SK-N-MC (cell line): ENCODE results near the gene POLR1A.
A peak's percentile ranks its signal among the peaks of the same experiment; 100 is the strongest.
"Not testable (repeated sequence)": the region's sequence is repeated elsewhere in the genome, so short reads cannot be mapped to it uniquely, and the experiment has no call there.

Experiments used
- DNase-seq: peaks from one replicate; pipeline ENCODE4 v3.0.0-alpha.2; 2011; ENCODE audit warnings: low read depth, low spot score
- H3K27ac ChIP-seq: fragments of 200-600 bp; sonication (generic); 2 replicates; pipeline ENCODE4 v1.5.1; 2016; ENCODE audit warnings: mixed run types
- H3K36me3 ChIP-seq: fragments of 200-600 bp; sonication (generic); 2 replicates; pipeline ENCODE4 v1.6.1; 2017; ENCODE audit warnings: antibody characterized with exemption, low read length, mixed read lengths; ENCODE audit not compliant: insufficient read depth
- H3K4me3 ChIP-seq: fragments of 200-600 bp; sonication (generic); 2 replicates; pipeline ENCODE4 v1.5.1; 2016
- H3K9ac ChIP-seq: fragments of 200-600 bp; sonication (generic); 2 replicates; pipeline ENCODE4 v1.8.0; 2017; ENCODE audit warnings: mixed run types, mixed read lengths; ENCODE audit not compliant: insufficient read length
- H3K9me3 ChIP-seq: fragments of 200-600 bp; sonication (generic); 2 replicates; pipeline ENCODE4 v1.6.1; 2017; ENCODE audit warnings: low read depth, mild to moderate bottlenecking, antibody characterized with exemption, low read length, moderate library complexity, mixed read lengths
- EZH2 ChIP-seq: fragments of 200-600 bp; sonication (generic); IDR thresholded peaks from one replicate; pipeline ENCODE4 v1.6.1; 2017; ENCODE audit warnings: antibody characterized with exemption
- FOXP2 ChIP-seq: optimal IDR thresholded peaks from 2 replicates; pipeline ENCODE3; 2011; ENCODE audit warnings: mild to moderate bottlenecking, moderate library complexity; ENCODE audit not compliant: insufficient read depth; ENCODE audit errors: extremely low read length, control extremely low read depth
- POLR2AphosphoS5 ChIP-seq: IDR thresholded peaks from 2 replicates; pipeline ENCODE4 v1.6.1; 2012; ENCODE audit warnings: mild to moderate bottlenecking, low read depth, low read length, borderline replicate concordance

Gene POLR1A

DNA sequence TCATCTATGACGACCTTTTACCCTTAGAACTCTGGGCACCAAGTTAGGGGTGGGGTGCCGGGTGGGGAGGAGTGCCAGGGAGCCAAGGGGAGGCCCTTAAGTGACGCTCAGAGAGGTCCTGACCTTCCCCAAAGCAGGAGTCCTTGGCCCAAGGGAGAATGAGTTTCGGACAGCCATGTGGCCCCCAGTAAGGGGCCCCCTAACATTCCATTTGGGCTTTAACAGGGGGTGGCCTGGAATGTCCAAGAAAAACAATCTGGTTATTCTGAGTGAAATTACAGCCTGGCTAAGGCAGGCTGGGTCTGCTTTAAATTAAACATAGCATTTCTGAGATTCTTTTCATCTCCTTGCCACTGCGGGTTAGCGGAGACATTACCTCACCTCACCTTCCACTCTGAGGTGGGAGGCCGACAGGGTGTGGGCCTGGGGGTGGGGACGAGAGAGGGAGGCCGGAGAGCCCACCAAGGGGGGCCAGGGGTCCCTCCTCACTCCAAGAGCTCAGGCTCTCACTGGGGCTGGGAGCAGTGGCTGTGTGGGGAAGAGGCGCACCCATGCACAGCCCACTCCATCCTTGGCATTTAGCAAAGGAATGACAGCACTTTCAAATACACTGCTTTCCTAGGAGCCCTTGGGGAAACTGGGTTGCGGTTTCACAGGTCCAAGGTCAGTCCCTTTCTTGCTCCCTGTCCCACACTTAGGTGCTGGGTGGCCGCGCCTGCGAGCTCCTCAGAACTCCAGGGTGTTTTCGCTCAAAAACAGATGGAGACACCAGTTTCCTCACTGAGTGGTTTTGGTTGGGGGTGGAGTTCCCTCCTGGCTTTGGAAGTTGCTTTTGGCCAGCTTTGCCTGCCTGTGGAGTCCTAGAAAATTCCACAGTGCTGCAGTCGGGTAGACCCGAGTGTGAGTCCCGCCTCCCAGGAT, 107.4 kb downstream of the POLR1A start:
- no peak for DNase-seq
- H3K4me3 ChIP-seq: peak overlapping the region; percentile 44
- no peaks in the 10 kb centered on the region for H3K9me3 ChIP-seq
- TF ChIP-seq EZH2: no peak
- TF ChIP-seq POLR2AphosphoS5: no peak
- no peak for TF ChIP-seq FOXP2
- H3K36me3 ChIP-seq: no peaks in the 10 kb centered on the region
- H3K27ac ChIP-seq: peak overlapping the region; percentile 99
- peak overlapping the region; percentile 54 for H3K9ac ChIP-seq

DNA sequence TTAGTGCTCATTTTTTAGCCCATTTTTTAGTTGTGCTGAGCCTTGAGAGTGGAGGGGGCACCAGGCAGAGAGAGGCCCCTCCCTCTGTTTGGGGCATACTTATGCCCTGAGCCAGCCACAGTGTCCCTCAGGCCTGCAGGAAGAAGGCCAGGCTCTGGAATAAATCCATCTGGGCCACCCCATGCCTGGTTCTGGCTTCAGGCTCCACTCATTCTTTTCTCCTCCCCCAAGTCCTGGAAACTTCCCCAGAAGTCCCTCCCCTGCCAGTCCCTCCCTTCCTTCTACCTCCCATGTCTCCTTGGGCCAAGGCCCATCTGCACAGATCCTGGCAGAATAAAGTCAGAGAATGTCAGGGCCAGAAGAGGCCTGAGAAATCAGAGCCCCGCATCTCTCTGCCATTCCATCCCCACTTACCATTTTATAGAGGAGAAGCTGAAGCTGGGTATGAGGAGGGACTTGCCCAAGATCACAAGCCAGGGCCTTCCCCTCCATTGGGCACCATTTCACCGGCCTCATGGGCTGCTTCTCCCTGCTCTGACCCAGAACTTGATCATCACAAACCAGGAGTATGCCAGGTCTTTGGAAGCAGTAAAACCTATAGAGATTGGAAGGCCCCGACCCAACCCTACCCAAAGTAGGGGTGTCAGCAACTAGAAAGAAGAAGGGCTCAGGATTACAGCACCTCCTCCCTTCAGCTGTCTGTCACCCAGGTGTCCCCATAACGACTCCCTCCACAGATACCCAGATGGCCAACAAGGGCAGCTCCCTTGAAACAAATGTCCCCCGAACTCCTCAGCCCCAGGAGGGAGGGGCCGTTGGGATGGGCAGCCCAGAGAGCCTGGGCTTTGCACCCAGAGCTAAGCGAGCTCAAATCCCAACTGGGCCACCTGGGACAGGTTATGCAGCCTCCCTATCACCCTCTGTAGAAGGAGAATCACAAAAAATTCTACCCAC, 108.4 kb downstream of the POLR1A start:
- Histone ChIP-seq H3K36me3 (no peaks in the 10 kb centered on the region), H3K4me3 (no peak overlapping the region), H3K9ac (no peak overlapping the region), H3K27ac (peak overlapping the region; percentile 99), H3K9me3 (no peaks in the 10 kb centered on the region)
- TF ChIP-seq EZH2 (no peak), POLR2AphosphoS5 (no peak), FOXP2 (no peak)
- DNase-seq: no peak

DNA sequence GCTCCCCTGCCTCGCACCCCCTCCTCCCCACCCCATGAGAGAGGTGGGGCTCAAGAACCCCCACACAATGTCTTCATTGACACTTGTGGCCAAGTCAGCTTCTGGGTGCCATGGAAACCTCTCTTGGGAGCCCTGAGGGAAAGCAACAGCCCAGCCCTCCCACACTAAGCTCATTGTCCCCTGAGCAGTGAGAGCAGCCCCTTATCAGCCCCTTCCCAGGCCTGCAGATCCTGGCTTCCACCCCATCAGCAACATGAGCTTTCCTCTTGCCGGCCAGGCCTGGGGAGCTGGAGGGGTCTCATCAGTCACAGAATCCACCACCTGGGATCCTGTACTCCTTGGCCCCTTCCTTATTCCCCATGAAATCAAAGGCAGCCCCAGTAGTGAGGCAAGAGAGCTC, 109.1 kb downstream of the POLR1A start:
- no peaks in the 10 kb centered on the region for H3K9me3 ChIP-seq
- no peak overlapping the region for H3K4me3 ChIP-seq
- H3K36me3 ChIP-seq: no peaks in the 10 kb centered on the region
- no peak overlapping the region for H3K9ac ChIP-seq
- TF ChIP-seq FOXP2 (no peak), EZH2 (no peak), POLR2AphosphoS5 (no peak)
- DNase-seq: no peak
- H3K27ac ChIP-seq: peak overlapping the region; percentile 99

DNA sequence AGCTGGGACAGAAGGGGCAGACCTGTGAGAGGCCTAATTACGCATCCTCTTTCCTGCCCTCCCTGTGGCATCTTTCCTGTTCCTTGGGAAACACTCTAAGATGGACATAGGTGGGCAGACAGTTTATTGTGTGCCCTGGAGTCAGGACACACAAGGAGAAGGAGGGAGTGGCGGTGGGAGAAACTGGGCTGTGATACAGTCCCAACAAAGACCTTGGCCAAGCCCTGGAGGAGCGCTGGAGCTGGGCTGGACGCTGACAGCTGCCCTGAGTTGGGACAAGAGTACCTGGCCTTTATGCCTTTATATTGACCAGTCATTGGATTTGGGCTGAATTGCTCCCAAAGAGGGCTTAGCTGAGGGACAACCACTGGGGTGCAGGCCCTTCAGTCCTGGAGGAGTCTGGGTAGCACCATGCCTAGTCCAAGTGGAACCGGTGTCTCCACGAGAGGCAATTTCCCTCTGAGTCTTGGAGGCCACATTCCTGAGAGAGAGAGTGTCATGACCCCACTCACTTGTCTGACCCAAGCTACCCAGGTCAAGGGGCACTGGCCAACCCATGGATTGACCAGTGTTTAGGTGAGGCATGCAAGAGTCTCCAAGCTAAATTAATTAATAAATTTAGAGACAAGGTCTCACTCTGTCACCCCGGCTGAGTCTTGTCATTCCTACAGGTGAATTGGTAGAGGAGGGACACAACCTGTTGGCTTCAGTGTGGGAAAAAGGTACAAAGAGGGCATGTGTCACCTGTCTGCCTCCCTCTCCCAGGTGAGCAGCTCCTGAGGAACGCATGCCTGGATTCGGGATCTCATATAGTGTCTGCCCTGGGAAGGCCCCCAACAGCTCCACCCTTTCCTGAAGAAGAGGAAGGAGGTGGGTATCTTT, 109.8 kb downstream of the POLR1A start:
- no peak overlapping the region for H3K9ac ChIP-seq
- no peaks in the 10 kb centered on the region for H3K36me3 ChIP-seq
- TF ChIP-seq EZH2 (no peak), FOXP2 (no peak), POLR2AphosphoS5 (no peak)
- DNase-seq: no peak
- no peak overlapping the region for H3K27ac ChIP-seq
- H3K9me3 ChIP-seq: no peaks in the 10 kb centered on the region
- no peak overlapping the region for H3K4me3 ChIP-seq

DNA sequence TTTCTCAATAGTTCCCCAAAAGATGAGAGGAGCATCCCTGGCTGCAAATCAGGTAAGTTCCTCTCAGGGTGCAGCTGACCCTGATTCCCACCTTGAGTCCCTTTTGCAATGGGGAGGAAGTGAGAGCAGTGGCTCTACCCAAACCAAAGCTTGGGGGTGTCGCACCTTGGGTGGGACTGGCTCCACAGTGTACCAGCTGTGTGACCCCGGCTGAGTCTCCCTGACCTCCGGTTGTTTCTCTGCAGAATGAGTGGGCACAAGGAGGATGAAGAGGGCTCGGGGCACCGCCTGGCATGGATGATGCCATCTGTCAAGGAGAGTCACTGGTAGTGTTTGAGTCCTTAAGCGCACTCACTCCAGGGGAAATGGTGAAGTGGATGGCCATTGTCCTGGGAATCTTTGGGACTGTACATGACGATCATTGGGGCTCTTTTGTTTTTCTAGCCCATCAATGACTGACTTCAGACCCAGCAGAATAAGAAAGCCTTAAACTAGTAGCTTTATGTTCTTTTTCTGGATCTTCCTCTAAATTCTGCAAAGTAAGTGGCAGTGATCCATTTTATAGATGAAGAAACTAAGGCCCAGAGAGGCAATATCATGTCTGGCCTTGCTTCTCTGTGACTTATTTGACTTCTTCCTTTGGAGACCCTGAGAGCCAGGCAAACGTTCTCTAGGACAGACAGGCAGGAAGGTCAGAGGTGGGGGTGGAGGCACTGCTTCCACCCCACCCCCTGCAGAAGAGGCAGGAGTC, 110.6 kb downstream of the POLR1A start:
- Histone ChIP-seq H3K9me3 (no peaks in the 10 kb centered on the region), H3K36me3 (no peaks in the 10 kb centered on the region), H3K27ac (no peak overlapping the region), H3K4me3 (no peak overlapping the region), H3K9ac (no peak overlapping the region)
- DNase-seq: no peak
- TF ChIP-seq FOXP2: no peak
- no peak for TF ChIP-seq EZH2
- TF ChIP-seq POLR2AphosphoS5: no peak

DNA sequence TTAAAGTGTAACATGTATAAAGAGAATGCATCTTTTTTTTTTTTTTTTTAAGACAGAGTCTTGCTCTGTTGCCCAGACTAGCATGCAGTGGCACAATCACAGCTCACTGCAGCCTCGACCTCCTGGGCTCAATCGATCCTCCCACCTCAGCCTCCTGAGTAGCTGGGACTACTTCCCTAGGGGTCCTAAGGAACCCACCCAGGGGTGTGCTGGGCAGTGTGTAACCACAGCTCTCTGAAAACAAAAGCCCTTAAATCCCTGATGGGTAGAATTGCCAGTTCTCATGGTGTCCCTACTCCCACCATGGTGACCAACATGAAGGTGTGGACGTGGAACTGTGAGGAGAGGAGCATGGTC, 111.3 kb downstream of the POLR1A start:
- Histone ChIP-seq H3K4me3 (no peak overlapping the region), H3K27ac (no peak overlapping the region), H3K9ac (no peak overlapping the region), H3K9me3 (no peaks in the 10 kb centered on the region), H3K36me3 (no peaks in the 10 kb centered on the region)
- no peak for TF ChIP-seq FOXP2
- no peak for TF ChIP-seq EZH2
- no peak for TF ChIP-seq POLR2AphosphoS5
- no peak for DNase-seq

DNA sequence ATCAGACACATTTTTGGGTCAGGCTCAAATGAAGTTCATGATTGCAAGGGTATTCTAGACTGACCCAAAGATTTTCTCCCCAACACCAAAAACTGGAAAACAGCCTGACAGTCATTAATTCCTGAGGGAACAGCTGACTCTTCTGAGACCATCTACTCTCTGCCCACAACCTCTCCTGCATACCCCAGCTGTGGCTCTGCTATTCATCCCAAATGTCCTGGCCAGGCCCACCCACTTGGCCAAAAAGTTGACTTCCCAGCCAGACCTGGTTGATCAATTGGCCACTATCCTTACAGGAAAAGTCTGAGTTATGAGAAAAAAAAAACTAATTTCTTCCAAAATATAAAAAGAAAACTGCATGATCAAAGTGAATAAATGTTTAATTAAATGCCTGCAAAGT, 113.1 kb downstream of the POLR1A start:
- H3K36me3 ChIP-seq: no peaks in the 10 kb centered on the region
- DNase-seq: no peak
- TF ChIP-seq POLR2AphosphoS5: no peak
- no peaks in the 10 kb centered on the region for H3K9me3 ChIP-seq
- no peak overlapping the region for H3K4me3 ChIP-seq
- H3K27ac ChIP-seq: no peak overlapping the region
- H3K9ac ChIP-seq: no peak overlapping the region

DNA sequence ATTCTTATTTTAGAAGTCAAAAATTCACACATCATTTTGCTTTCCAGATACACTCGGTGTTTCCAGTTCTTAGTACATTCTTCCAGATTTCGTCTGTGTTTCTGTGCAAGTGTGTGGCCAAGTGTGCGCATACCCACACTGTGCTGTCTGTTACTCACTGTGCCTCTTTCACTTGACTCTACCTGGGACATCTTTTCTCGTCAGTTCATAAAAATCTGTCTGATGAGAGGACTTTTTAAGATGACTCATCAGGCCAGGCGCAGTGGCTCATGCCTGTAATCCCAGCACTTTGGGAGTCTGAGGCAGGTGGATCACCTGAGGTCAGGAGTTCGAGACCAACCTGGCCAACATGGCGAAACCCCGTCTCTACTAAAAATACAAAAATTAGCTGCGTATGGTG, 113.6 kb downstream of the POLR1A start:
- not testable (repeated sequence) for DNase-seq, H3K36me3 ChIP-seq, H3K9me3 ChIP-seq, H3K4me3 ChIP-seq, H3K27ac ChIP-seq, H3K9ac ChIP-seq
